ENCODE data around the gene APEH.
"Not testable (repeated sequence)": the region's sequence is repeated elsewhere in the genome, so short reads cannot be mapped to it uniquely, and the experiment has no call there.

The APEH gene

DNA sequence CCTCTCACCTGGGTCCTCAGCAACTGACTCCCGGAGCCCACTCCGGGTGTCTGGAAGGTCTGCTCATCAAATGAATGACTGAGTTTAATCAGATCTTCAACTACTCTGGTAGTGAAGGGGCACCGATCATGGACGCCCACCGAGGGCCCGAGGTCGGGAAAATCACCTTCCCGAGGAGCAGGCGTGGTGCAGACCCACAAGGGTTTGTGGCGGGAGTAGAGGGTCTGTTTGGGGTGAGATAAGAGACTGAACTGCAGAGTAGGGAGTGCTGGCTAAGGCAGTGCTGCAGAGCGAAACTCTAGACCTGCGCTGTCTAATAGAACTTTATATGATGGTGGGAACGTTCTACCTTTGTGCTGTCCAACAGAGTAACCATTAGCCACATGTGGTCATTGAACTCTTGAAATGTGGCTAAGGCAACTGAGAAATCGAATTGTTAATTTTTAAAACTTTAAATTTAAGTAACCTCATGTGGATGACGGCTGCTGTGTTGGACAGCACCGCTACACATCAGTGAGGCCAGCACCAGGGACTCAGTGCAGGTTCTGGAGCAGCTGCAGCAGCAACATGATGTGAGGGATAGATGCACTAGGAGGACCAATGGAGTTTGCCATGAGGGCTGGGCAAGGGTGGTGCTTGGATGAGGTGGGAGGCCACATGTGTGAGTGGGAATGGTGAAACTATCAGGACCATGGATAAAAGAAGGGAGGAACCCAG lies 15.9 kb downstream of the APEH start:
- peaks cover 43% of the 10 kb centered on the region for H3K4me1 Mint-ChIP-seq

DNA sequence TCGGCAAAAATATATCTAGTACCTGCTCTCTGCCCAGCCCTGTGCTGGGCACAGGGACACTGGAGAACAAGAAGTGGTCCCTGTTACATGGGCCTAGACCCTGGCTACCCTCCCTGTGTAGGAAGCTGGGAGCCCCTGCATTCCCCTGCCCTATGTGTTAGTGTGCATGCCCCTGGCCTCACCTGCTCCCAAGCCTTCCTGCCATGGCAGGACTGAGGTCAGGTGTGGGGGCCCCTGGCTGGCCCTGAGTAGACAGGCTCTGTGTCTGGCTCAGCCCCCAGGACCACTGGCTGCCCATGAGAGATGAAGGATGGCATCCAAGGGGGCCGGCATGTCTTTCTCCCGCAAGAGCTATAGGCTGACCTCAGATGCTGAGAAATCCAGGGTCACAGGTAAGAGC lies 16.7 kb downstream of the APEH start:
- H3K4me1 Mint-ChIP-seq = peaks cover 43% of the 10 kb centered on the region
- H3K36me3 Mint-ChIP-seq (ENCODE audit: insufficient read depth) = peaks cover 13% of the 10 kb centered on the region
- not testable (repeated sequence) for H3K9me3 Mint-ChIP-seq; H3K27me3 Mint-ChIP-seq; DNase-seq (ENCODE audit: low spot score in 2 of 2); ATAC-seq (replicated peaks; ENCODE audit: extremely low read depth, poor library complexity, severe bottlenecking); H3K27ac Mint-ChIP-seq (ENCODE audit: low read depth)
- peak overlapping the region; percentile 97 for H3K4me3 Mint-ChIP-seq

More for the DNA sequence above, 15.9 kb downstream of the APEH start:
- Mint-ChIP-seq H3K27ac (ENCODE audit: low read depth) (peak overlapping the region; percentile 98), H3K36me3 (ENCODE audit: insufficient read depth) (peaks cover 13% of the 10 kb centered on the region), H3K4me3 (peak overlapping the region; percentile 97)
- not testable (repeated sequence) for H3K27me3 Mint-ChIP-seq; H3K9me3 Mint-ChIP-seq; DNase-seq (ENCODE audit: low spot score in 2 of 2)
- peak; percentile 3 for ATAC-seq (replicated peaks; ENCODE audit: extremely low read depth, poor library complexity, severe bottlenecking)

DNA sequence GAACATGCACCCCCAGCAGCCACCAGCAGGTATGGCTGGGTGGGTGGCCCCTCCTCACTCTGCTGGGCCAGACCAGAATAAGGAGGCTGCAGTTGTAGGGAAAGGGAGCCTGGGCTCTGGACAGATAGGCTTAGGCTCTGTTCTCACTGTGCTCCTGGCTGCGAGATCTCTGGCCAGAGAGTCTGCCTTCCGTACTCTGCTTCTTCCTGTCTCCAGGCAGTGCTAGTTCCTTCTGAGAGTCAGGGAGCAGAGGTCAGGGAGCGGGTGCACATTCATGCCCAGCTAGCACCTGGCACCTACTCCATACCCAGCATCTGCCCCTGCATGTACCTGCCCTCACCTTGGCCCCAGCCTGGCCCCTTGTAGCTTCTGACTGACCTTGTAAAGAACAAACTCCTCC lies 17.3 kb downstream of the APEH start:
- H3K4me1 Mint-ChIP-seq = peaks cover 43% of the 10 kb centered on the region
- H3K27ac Mint-ChIP-seq (ENCODE audit: low read depth); ATAC-seq (replicated peaks; ENCODE audit: extremely low read depth, poor library complexity, severe bottlenecking); H3K27me3 Mint-ChIP-seq; DNase-seq (ENCODE audit: low spot score in 2 of 2); H3K9me3 Mint-ChIP-seq: not testable (repeated sequence)
- H3K36me3 Mint-ChIP-seq (ENCODE audit: insufficient read depth) = peaks cover 13% of the 10 kb centered on the region
- H3K4me3 Mint-ChIP-seq = peak overlapping the region; percentile 97

DNA sequence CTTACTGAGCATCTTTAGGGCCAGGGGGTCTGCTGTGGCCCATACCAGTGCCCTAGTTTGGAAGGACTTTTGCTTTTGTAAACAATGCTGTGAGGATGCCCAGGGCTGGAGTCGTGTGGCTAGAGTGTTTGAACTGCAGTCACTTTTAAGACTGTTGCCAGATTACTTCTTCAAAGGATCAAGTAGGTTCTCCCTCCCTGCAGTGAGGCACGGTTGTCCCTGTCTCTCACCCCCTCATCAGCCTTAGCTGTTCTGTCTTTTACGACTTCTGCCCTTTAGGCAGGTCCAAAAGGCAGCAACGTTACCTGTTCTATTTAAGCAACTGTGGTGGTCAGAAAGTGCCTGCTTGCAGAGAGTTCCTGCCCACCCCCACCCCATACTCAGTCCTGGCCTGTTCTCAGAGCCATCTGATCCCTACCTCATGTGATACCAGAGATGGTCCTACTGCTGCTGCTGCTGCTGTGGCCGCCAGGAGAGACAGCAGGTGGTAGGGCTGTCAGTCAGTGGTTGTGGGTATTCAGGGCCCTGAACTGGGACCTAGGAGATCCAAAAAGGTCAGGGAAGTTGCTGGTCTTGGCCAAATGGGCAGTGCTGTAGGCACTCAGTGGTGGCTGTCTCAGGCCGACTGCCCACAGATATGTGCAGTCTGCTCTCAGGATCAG lies 20.4 kb downstream of the APEH start:
- H3K36me3 Mint-ChIP-seq (ENCODE audit: insufficient read depth); ATAC-seq (replicated peaks; ENCODE audit: extremely low read depth, poor library complexity, severe bottlenecking); DNase-seq (ENCODE audit: low spot score in 2 of 2); H3K27ac Mint-ChIP-seq (ENCODE audit: low read depth); H3K4me3 Mint-ChIP-seq; H3K9me3 Mint-ChIP-seq; H3K27me3 Mint-ChIP-seq: not testable (repeated sequence)
- peaks cover 34% of the 10 kb centered on the region for H3K4me1 Mint-ChIP-seq

DNA sequence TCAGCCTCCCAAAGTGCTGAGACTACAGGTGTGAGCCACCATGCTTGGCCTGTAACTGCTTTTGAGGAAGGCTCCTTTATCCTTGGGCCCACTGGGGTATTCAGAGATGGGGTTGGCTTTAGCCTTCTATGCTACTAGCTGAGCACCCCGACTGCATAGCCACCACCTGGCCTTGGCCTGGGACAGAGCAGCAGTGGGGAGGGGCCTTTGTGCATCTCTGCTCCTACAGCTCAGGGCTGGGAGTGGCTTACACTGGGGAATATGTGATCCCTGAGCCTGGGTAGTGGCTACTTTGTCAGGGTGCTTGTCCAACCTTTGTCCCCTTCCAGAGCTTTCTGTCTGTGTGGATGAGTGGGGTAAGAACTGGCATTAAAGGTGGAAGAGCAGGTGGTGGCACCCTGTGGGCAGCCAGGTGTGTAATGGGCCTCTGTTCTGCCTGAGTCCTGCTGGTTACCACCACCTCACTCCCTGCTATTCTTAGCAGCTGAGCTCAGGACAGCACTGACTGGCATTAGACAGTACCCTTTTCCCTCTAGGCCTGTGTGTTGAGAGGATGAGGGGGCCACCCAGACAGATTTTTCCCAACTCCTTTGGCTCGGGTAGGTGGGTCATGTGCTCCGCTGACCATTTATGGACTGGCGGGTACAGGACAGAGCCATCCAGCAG lies 21.3 kb downstream of the APEH start:
- DNase-seq (ENCODE audit: low spot score in 2 of 2); H3K4me3 Mint-ChIP-seq; H3K27ac Mint-ChIP-seq (ENCODE audit: low read depth); H3K9me3 Mint-ChIP-seq; ATAC-seq (replicated peaks; ENCODE audit: extremely low read depth, poor library complexity, severe bottlenecking); H3K27me3 Mint-ChIP-seq; H3K36me3 Mint-ChIP-seq (ENCODE audit: insufficient read depth): not testable (repeated sequence)
- H3K4me1 Mint-ChIP-seq = peaks cover 25% of the 10 kb centered on the region

DNA sequence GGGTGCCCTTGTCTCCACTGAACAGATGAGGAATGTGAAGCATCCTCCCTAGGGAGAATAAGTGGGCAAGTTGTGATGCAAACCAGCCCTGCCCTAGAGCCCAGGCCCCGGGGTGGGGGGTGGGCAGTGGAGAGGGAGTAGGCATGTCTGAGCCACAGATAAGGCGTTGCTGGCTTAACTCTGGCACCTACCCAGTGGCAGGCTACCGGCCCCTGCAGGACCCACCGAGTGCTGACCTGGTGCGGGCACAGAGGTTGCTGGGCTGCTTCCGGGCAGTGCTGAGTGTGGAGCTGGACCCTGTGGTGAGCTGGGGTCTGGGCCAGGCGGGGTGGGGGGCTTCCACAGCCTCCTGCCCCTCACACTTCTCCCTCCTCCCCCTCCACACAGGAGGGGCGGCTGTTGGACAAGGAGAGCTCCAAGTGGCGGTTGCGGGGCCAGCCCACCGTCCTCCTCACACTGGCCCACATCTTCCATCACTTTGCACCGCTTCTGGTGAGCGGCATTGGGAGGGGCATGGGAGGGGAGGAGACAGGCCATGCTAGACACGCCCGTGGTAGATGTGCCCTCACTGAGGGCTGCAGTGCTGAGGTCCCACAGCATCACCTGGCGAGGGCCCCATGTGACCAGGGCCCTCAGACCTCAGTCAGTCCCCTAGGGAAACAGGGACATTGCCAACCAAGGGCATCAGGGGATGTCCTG lies 25.3 kb downstream of the APEH start:
- ATAC-seq (replicated peaks; ENCODE audit: extremely low read depth, poor library complexity, severe bottlenecking) (no peak), DNase-seq (ENCODE audit: low spot score in 2 of 2) (no peak)
- Mint-ChIP-seq H3K27me3 (no peaks in the 10 kb centered on the region), H3K36me3 (ENCODE audit: insufficient read depth) (peaks cover 7% of the 10 kb centered on the region), H3K4me1 (no peaks in the 10 kb centered on the region), H3K9me3 (no peaks in the 10 kb centered on the region), H3K4me3 (no peak overlapping the region), H3K27ac (ENCODE audit: low read depth) (no peak overlapping the region)

DNA sequence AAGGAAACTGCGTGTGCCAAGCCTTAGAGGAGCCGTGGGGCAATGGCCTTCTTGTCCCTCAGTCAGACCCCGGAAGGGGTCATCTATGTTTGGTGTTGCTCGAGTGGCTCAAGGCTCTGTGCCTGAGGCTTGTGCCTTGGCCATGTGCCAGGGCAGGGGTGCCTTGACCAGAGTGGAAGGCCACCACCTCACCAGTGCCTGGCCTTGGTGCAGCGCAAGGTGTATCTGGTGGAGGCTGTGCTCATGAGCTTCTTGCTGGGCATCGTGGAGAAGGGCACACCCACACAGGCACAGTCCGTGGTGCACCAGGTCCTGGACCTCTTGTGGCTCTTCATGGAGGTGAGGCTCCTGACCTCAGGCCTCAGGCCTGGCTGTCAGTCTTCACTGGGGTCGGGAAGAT lies 25.9 kb downstream of the APEH start:
- no peak overlapping the region for H3K4me3 Mint-ChIP-seq
- DNase-seq (ENCODE audit: low spot score in 2 of 2) (no peak), ATAC-seq (replicated peaks; ENCODE audit: extremely low read depth, poor library complexity, severe bottlenecking) (no peak)
- H3K36me3 Mint-ChIP-seq (ENCODE audit: insufficient read depth) = peaks cover 7% of the 10 kb centered on the region
- no peak overlapping the region for H3K27ac Mint-ChIP-seq (ENCODE audit: low read depth)
- no peaks in the 10 kb centered on the region for H3K9me3 Mint-ChIP-seq
- H3K4me1 Mint-ChIP-seq = no peaks in the 10 kb centered on the region
- H3K27me3 Mint-ChIP-seq = no peaks in the 10 kb centered on the region

DNA sequence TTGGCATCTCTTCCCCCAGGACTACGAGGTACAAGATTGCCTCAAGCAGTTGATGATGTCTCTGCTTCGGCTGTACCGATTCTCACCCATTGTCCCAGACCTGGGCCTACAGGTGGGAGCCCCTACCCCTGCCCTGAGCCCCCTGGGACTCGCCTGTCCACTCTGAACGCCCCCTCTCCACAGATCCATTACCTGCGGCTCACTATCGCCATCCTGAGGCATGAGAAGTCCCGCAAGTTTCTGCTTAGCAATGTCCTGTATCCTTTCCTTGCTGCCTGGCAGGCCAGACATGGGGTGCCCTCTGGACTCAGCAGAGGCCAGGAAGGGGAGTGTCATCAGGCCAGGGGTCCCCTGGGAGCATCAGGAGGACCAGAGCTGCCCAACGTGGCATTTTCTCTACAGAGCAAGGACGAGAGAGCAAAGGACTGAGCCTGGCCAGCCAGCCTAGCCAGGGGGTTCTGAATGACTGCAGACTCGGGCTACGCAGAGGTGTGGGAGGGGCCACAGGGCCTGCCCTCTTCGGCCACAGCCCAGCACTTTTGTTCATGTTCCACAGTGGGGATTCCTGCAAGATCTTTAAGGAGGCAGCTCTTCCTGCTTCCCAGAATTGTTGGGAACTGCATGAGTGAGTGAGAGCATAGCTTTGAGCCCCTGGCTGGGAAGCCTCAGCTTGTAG lies 26.4 kb downstream of the APEH start:
- Mint-ChIP-seq H3K4me1 (no peaks in the 10 kb centered on the region), H3K36me3 (ENCODE audit: insufficient read depth) (peaks cover 7% of the 10 kb centered on the region), H3K27ac (ENCODE audit: low read depth) (no peak overlapping the region), H3K9me3 (no peaks in the 10 kb centered on the region), H3K27me3 (no peaks in the 10 kb centered on the region), H3K4me3 (no peak overlapping the region)
- DNase-seq (ENCODE audit: low spot score in 2 of 2) (no peak), ATAC-seq (replicated peaks; ENCODE audit: extremely low read depth, poor library complexity, severe bottlenecking) (no peak)

DNA sequence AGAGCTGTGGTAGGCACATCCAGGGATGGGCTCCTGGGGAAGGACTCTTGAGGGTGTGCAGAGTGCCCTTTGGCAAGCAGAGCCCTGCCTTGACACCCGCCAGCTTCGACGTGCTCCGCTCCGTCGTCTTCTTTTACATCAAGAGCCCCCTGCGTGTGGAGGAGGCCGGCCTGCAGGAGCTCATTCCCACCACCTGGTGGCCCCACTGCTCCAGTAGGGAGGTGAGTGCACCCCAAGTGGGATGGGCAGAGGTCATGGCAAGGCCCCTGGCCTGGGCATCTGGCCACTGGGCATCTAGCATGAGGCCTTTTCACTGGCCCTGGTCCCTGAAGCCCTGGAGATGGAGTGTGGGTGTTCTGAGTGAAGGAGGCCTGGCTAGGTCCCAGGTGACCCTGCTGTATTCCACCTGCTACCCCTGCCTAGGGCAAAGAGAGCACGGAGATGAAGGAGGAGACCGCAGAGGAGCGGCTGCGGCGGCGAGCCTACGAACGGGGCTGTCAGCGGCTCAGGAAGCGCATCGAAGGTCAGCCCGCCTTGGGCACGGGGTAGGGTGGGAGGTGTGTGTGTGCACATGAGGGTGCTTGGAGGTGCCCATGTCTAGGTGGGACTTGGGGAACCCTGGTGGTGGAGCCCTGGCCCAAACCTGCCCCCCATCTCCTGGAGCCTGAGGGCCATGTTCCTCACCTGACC lies 27.4 kb downstream of the APEH start:
- no peaks in the 10 kb centered on the region for H3K4me1 Mint-ChIP-seq
- ATAC-seq (replicated peaks; ENCODE audit: extremely low read depth, poor library complexity, severe bottlenecking) (no peak), DNase-seq (ENCODE audit: low spot score in 2 of 2) (no peak)
- H3K9me3 Mint-ChIP-seq = no peaks in the 10 kb centered on the region
- H3K27ac Mint-ChIP-seq (ENCODE audit: low read depth) = no peak overlapping the region
- no peak overlapping the region for H3K4me3 Mint-ChIP-seq
- H3K36me3 Mint-ChIP-seq (ENCODE audit: insufficient read depth) = peaks cover 7% of the 10 kb centered on the region
- H3K27me3 Mint-ChIP-seq = no peaks in the 10 kb centered on the region

DNA sequence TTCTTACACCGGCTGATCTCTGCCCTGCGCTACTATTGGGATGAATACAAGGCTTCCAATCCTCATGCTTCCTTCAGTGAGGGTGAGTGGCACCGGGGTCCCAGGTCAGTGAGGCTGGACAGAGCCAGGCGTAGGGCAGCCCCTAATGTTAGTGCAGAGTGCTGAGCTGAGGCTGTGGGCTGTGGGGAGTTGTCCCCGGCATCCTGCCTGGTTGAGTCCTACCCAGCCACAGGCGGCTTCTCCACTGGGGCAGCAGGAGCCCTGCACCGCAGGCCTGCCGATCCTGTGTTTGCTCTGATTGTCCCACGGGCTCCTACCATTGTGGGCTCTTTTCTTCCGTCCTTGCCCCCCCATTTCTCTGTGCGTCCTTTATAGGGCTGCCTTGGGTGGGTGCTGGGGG lies 28.5 kb downstream of the APEH start:
- DNase-seq (ENCODE audit: low spot score in 2 of 2) (no peak), ATAC-seq (replicated peaks; ENCODE audit: extremely low read depth, poor library complexity, severe bottlenecking) (no peak)
- no peaks in the 10 kb centered on the region for H3K9me3 Mint-ChIP-seq
- H3K27ac Mint-ChIP-seq (ENCODE audit: low read depth) = no peak overlapping the region
- H3K4me3 Mint-ChIP-seq = no peak overlapping the region
- H3K4me1 Mint-ChIP-seq = no peaks in the 10 kb centered on the region
- no peaks in the 10 kb centered on the region for H3K27me3 Mint-ChIP-seq
- H3K36me3 Mint-ChIP-seq (ENCODE audit: insufficient read depth) = peaks cover 7% of the 10 kb centered on the region

DNA sequence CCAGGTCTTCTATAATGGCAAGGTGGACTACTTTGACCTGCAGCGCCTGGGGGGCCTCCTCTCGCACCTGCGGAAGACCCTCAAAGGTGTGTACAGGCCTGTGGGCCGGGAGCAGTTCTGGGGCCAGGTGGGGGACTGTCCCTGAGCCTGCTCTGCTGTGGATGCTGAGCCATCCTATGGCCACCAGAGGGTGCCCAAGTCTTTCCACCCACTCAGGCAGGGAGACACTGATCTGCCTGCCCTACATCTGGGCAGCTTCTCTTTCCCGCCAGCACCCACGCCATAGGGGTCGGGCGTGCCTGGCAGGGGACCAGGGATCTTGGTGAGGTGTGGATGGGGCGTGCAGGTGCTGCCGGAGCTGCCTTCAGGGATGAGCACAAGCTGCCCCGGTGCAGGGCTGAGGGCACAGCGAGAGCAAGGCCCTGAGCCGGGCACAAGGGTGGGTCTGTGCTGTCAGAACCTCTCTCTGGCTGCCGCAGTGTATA lies 29.3 kb downstream of the APEH start:
- ATAC-seq (replicated peaks; ENCODE audit: extremely low read depth, poor library complexity, severe bottlenecking) (peak; percentile 93), DNase-seq (ENCODE audit: low spot score in 2 of 2) (peak; percentile 36 to 58)
- Mint-ChIP-seq H3K36me3 (ENCODE audit: insufficient read depth) (peaks cover 5% of the 10 kb centered on the region), H3K9me3 (no peaks in the 10 kb centered on the region), H3K4me3 (no peak overlapping the region), H3K27me3 (no peaks in the 10 kb centered on the region), H3K27ac (ENCODE audit: low read depth) (no peak overlapping the region), H3K4me1 (no peaks in the 10 kb centered on the region)

DNA sequence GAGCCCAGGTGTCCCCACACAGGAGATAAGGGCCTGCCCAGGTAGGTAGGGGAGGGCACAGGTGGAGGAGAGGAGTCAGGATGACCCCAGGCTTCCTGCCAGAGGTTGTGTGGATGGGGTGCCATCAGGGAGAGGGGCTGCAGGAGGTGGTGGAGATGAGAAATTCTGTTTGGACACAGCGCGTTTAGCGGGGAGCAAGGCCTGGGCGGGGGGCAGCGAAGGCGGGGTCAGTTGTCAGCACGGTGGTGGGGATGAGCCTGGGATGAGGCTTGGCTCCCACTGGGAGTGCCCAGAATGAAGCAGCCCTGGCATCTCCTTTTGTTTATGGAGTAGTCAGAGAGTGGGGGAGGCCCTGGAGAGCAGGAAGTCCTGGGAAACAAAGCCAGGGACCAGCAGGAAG lies 29.8 kb downstream of the APEH start:
- no peaks in the 10 kb centered on the region for H3K9me3 Mint-ChIP-seq
- no peaks in the 10 kb centered on the region for H3K4me1 Mint-ChIP-seq
- no peak overlapping the region for H3K27ac Mint-ChIP-seq (ENCODE audit: low read depth)
- H3K4me3 Mint-ChIP-seq = no peak overlapping the region
- no peaks in the 10 kb centered on the region for H3K27me3 Mint-ChIP-seq
- ATAC-seq (replicated peaks; ENCODE audit: extremely low read depth, poor library complexity, severe bottlenecking) (no peak), DNase-seq (ENCODE audit: low spot score in 2 of 2) (no peak)
- H3K36me3 Mint-ChIP-seq (ENCODE audit: insufficient read depth) = peaks cover 5% of the 10 kb centered on the region

All from central memory CD8-positive, alpha-beta T cell (primary cell).